Measurements from ENCODE around the gene MALAT1.
A peak's percentile ranks its signal among the peaks of the same experiment; 100 is the strongest.
"Not testable (repeated sequence)": the region's sequence is repeated elsewhere in the genome, so short reads cannot be mapped to it uniquely, and the experiment has no call there.

The MALAT1 gene

GRCh38 chr11:65498977-65499712, at the start of gene MALAT1:
Gene MALAT1 (plus strand): TSS chr11:65499045.
- peak; percentile 88 to 93 for DNase-seq (ENCODE audit: low read depth in 2 of 2)

GRCh38 chr11:65451301-65451700, 47.5 kb upstream of the MALAT1 start:
- not testable (repeated sequence) for DNase-seq (ENCODE audit: low read depth in 2 of 2)

GRCh38 chr11:65452259-65452658, 46.6 kb upstream of the MALAT1 start:
- not testable (repeated sequence) for DNase-seq (ENCODE audit: low read depth in 2 of 2)

- no peak for DNase-seq (ENCODE audit: low read depth in 2 of 2)
Measured at GRCh38 chr11:65452806-65453490, 45.9 kb upstream of the MALAT1 start.

- no peak for DNase-seq (ENCODE audit: low read depth in 2 of 2)
Measured at GRCh38 chr11:65454311-65454695, 44.5 kb upstream of the MALAT1 start.

GRCh38 chr11:65454696-65455456, 44.0 kb upstream of the MALAT1 start:
- DNase-seq (ENCODE audit: low read depth in 2 of 2) = peak; percentile 70 to 76

- no peak for DNase-seq (ENCODE audit: low read depth in 2 of 2)
Measured at GRCh38 chr11:65456418-65456817, 42.4 kb upstream of the MALAT1 start.

GRCh38 chr11:65459552-65459951, 39.3 kb upstream of the MALAT1 start:
- DNase-seq (ENCODE audit: low read depth in 2 of 2) = no peak

- DNase-seq (ENCODE audit: low read depth in 2 of 2) = not testable (repeated sequence)
Measured at GRCh38 chr11:65465471-65465870, 33.4 kb upstream of the MALAT1 start.

GRCh38 chr11:65467306-65467705, 31.5 kb upstream of the MALAT1 start:
- DNase-seq (ENCODE audit: low read depth in 2 of 2) = not testable (repeated sequence)

GRCh38 chr11:65468874-65469333, 29.9 kb upstream of the MALAT1 start:
- no peak for DNase-seq (ENCODE audit: low read depth in 2 of 2)

- no peak for DNase-seq (ENCODE audit: low read depth in 2 of 2)
Measured at GRCh38 chr11:65470433-65471049, 28.3 kb upstream of the MALAT1 start.

GRCh38 chr11:65471447-65471891, 27.4 kb upstream of the MALAT1 start:
- no peak for DNase-seq (ENCODE audit: low read depth in 2 of 2)

GRCh38 chr11:65472588-65473277, 26.1 kb upstream of the MALAT1 start:
- not testable (repeated sequence) for DNase-seq (ENCODE audit: low read depth in 2 of 2)

- no peak for DNase-seq (ENCODE audit: low read depth in 2 of 2)
Measured at GRCh38 chr11:65473278-65473860, 25.5 kb upstream of the MALAT1 start.

- DNase-seq (ENCODE audit: low read depth in 2 of 2) = no peak
Measured at GRCh38 chr11:65474864-65475263, 24.0 kb upstream of the MALAT1 start.

- no peak for DNase-seq (ENCODE audit: low read depth in 2 of 2)
Measured at GRCh38 chr11:65476632-65477148, 22.2 kb upstream of the MALAT1 start.

GRCh38 chr11:65477149-65477965, 21.5 kb upstream of the MALAT1 start:
- peak; percentile 84 to 85 for DNase-seq (ENCODE audit: low read depth in 2 of 2)

- DNase-seq (ENCODE audit: low read depth in 2 of 2) = no peak
Measured at GRCh38 chr11:65478388-65479183, 20.3 kb upstream of the MALAT1 start.
